Activated CD4-positive, alpha-beta T cell treated with anti-CD3 and anti-CD28 coated beads, Interleukin-2, amount 10 ng/mL, durations not matched to agents 24 days and 14 days (primary cell): ENCODE measurements around the gene SGCE. TPM values are rescaled to one million over a fixed set of nuclear protein-coding genes. Genes with fewer than 3 reads are reported as not detected.
"Not testable (repeated sequence)": the region's sequence is repeated elsewhere in the genome, so short reads cannot be mapped to it uniquely, and the experiment has no call there.

Source experiments
- DNase-seq: peaks from one replicate; pipeline ENCODE4 v3.0.0; 2022
- H3K27ac Mint-ChIP-seq: one replicate; pipeline ENCODE4 v1.8.0; 2022; ENCODE audit warnings: mild to moderate bottlenecking, mixed read lengths
- H3K27me3 Mint-ChIP-seq: one replicate; pipeline ENCODE4 v1.8.0; 2022; ENCODE audit warnings: mixed read lengths
- H3K36me3 Mint-ChIP-seq: one replicate; pipeline ENCODE4 v1.8.0; 2022; ENCODE audit warnings: low read depth, mild to moderate bottlenecking, mixed read lengths
- H3K4me1 Mint-ChIP-seq: one replicate; pipeline ENCODE4 v1.8.0; 2021; ENCODE audit warnings: mixed read lengths
- H3K4me3 Mint-ChIP-seq: one replicate; pipeline ENCODE4 v1.8.0; 2022; ENCODE audit warnings: mild to moderate bottlenecking, moderate library complexity, mixed read lengths
- H3K9me3 Mint-ChIP-seq: one replicate; pipeline ENCODE4 v1.8.0; 2021; ENCODE audit warnings: mixed read lengths
- intact Hi-C: fragments of 100-400 bp; cut with micrococcal nuclease; formaldehyde crosslinking; loops from one replicate; pipeline ENCODE4 v1.15.1; 2023
- total RNA-seq: library from RNA; stranded (reverse); gene quantifications from 2 replicates; pipeline ENCODE4 v1.2.3, GENCODE V29; 2022

SGCE gene, protein sequence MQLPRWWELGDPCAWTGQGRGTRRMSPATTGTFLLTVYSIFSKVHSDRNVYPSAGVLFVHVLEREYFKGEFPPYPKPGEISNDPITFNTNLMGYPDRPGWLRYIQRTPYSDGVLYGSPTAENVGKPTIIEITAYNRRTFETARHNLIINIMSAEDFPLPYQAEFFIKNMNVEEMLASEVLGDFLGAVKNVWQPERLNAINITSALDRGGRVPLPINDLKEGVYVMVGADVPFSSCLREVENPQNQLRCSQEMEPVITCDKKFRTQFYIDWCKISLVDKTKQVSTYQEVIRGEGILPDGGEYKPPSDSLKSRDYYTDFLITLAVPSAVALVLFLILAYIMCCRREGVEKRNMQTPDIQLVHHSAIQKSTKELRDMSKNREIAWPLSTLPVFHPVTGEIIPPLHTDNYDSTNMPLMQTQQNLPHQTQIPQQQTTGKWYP
- 0.38 TPM in 1 of 2 replicates, not detected in the other for total RNA-seq

DNA sequence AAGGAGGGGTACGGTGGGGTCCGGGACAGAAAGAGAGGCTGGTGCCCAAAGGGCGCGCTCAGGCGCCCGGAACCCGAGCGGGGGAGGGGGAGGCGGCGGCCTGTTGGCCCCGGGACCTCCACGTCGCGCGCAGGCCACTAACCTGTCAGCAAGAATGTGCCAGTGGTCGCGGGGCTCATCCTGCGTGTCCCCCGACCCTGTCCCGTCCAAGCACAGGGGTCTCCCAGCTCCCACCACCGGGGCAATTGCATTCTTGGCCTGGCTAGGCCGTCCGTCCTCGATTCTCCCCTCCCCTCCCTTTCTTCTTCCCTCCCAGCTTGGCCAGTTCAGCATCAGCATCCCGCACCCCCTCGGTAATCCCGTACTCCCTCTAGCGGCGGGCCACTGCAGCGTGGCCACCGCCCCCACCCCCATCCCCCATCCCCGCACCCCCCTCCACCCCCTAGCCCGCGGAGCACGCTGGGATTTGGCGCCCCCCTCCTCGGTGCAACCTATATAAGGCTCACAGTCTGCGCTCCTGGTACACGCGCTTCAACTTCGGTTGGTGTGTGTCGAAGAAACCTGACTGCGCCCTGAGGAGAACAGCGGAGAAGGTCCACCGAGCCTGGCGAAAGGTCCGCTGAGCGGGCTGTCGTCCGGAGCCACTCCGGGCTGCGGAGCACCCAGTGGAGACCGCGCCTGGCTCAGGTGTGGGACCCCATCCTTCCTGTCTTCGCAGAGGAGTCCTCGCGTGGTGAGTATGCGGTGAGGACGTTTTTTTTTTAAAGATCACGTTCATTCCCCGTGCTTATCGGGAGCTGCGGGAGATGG is at the start of gene SGCE:
Gene SGCE (minus strand): TSS at position 286 of the 810 bp plus-strand sequence. CDS start 35 bp downstream, at position 251.
- H3K36me3 Mint-ChIP-seq = no peaks in the 10 kb centered on the region
- H3K4me3 Mint-ChIP-seq = peak within 1 kb of the TSS; percentile 82
- no peak within 1 kb of the TSS for H3K27ac Mint-ChIP-seq
- intact Hi-C loops = loop anchor here (2.0 to 5.0 kb wide), 4 partner anchors 207 to 654 kb away; partner anchors contain the start of genes BET1, COL1A2 and PPP1R9A
- peaks cover 15% of the 10 kb centered on the region for H3K4me1 Mint-ChIP-seq
- H3K9me3 Mint-ChIP-seq = no peaks in the 10 kb centered on the region
- H3K27me3 Mint-ChIP-seq = peaks cover 36% of the 10 kb centered on the region
- peak; percentile 75 for DNase-seq

GRCh38 chr7:94705155-94706021 is 49.5 kb upstream of the SGCE start:
- H3K4me1 Mint-ChIP-seq, DNase-seq, H3K27ac Mint-ChIP-seq, H3K36me3 Mint-ChIP-seq, H3K9me3 Mint-ChIP-seq, intact Hi-C loops, H3K4me3 Mint-ChIP-seq, H3K27me3 Mint-ChIP-seq: not testable (repeated sequence)

GRCh38 chr7:94701555-94701973 is 45.6 kb upstream of the SGCE start:
- no peak for DNase-seq
- H3K9me3 Mint-ChIP-seq = no peaks in the 10 kb centered on the region
- intact Hi-C loops = no loop called here
- H3K4me1 Mint-ChIP-seq = no peaks in the 10 kb centered on the region
- H3K4me3 Mint-ChIP-seq = no peak overlapping the region
- H3K27ac Mint-ChIP-seq = no peak overlapping the region
- H3K36me3 Mint-ChIP-seq = no peaks in the 10 kb centered on the region
- H3K27me3 Mint-ChIP-seq = no peaks in the 10 kb centered on the region

DNA sequence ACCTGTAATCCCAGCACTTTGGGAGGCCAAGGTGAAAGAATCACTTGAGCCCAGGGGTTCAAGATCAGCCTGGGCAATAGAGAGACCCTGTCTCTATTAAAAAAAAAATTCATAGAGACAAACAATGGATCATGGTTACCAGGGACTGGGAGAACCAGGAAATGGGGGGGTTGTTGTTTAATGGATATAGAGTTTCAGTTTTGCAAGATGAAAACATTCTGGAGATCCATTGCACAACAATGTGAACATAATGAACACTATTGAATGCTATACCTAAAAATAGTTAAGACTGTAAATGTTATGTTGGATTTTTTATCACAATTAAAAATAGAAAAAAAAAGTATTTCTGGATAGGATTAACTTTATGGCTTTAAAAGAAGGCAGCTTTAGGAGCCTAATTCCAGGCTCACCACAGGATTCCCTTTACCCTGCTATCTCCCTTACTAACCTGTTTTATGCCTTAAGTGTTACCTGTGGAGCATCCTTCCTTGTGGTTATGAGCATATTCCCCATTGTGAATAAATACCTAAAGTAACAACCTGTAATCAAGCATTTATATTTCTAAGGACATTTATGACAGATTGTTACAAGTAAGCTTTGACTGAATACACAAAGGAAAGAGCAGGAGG is 45.1 kb upstream of the SGCE start:
- Mint-ChIP-seq H3K36me3 (no peaks in the 10 kb centered on the region), H3K4me1 (no peaks in the 10 kb centered on the region), H3K27ac (no peak overlapping the region), H3K9me3 (no peaks in the 10 kb centered on the region), H3K4me3 (no peak overlapping the region), H3K27me3 (no peaks in the 10 kb centered on the region)
- DNase-seq = no peak
- intact Hi-C loops = no loop called here

GRCh38 chr7:94698275-94698674 is 42.3 kb upstream of the SGCE start:
- intact Hi-C loops = no loop called here
- Mint-ChIP-seq H3K27ac (no peak overlapping the region), H3K9me3 (no peaks in the 10 kb centered on the region), H3K27me3 (no peaks in the 10 kb centered on the region), H3K4me1 (no peaks in the 10 kb centered on the region), H3K4me3 (no peak overlapping the region), H3K36me3 (no peaks in the 10 kb centered on the region)
- DNase-seq = no peak

GRCh38 chr7:94697035-94697974 is 41.4 kb upstream of the SGCE start:
- no peaks in the 10 kb centered on the region for H3K9me3 Mint-ChIP-seq
- no peak overlapping the region for H3K27ac Mint-ChIP-seq
- H3K27me3 Mint-ChIP-seq = no peaks in the 10 kb centered on the region
- no peaks in the 10 kb centered on the region for H3K4me1 Mint-ChIP-seq
- DNase-seq = no peak
- no peaks in the 10 kb centered on the region for H3K36me3 Mint-ChIP-seq
- H3K4me3 Mint-ChIP-seq = no peak overlapping the region
- intact Hi-C loops = no loop called here

DNA sequence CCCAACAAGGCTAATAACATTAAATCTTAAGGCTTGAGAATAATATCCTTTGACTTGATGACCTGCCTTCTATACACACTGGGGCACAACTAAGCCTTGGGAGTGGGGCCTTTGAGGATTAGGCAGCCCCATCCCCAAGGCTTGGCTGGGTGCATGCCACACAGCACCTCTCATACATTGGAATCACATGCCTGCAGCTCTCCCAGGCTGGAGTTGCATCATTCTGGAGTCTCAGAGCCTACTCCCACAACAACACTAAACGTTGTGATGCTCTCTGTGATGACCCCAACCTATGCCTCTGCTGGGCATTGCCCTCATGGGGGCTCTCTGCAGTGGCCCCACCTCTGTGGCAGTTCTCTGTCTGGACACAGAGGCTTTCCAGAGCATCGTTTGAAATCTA is 31.9 kb upstream of the SGCE start:
- H3K4me3 Mint-ChIP-seq = no peak overlapping the region
- no peaks in the 10 kb centered on the region for H3K27me3 Mint-ChIP-seq
- no peaks in the 10 kb centered on the region for H3K9me3 Mint-ChIP-seq
- intact Hi-C loops = no loop called here
- no peaks in the 10 kb centered on the region for H3K36me3 Mint-ChIP-seq
- no peak for DNase-seq
- no peak overlapping the region for H3K27ac Mint-ChIP-seq
- no peaks in the 10 kb centered on the region for H3K4me1 Mint-ChIP-seq

DNA sequence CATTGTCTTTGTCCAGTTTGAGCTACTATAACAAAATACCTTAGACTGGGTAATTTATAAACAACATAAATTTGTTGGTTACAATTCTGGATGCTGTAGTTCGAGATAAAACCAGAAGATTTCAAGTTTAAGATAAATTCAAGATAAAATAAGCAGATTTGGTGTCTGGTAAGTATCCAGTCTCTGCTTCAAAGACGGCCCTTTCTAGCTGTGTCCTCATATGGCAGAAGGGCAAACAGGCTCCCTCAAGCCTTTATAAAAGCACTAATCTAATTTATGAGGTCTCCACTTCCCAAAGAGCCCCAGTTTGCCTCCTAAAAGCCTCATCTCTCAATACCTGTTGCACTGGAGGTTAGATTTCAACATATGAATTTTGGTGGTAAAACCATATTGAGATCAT is 31.1 kb upstream of the SGCE start:
- intact Hi-C loops = no loop called here
- H3K9me3 Mint-ChIP-seq = no peaks in the 10 kb centered on the region
- DNase-seq = no peak
- no peaks in the 10 kb centered on the region for H3K36me3 Mint-ChIP-seq
- no peaks in the 10 kb centered on the region for H3K4me1 Mint-ChIP-seq
- H3K27ac Mint-ChIP-seq = no peak overlapping the region
- no peaks in the 10 kb centered on the region for H3K27me3 Mint-ChIP-seq
- no peak overlapping the region for H3K4me3 Mint-ChIP-seq

DNA sequence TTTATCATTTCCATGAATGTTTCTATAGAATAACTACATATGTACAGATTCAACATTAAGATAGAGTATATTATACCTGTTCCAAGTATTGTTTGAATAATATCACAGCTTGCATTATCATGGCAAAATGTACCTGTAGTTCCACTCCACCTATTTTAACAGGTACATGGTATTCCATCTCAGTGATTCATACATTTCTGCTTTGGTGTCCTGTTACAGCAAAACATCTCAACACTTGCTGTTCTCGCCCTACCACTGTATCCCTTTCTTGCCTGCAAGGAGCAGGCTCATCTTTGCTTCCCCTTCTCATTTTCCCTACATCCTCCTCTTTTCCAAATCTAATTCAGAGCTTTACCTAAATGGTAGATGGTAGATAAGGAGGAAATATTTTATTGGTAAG is 27.1 kb upstream of the SGCE start:
- no peak overlapping the region for H3K4me3 Mint-ChIP-seq
- DNase-seq = no peak
- no peaks in the 10 kb centered on the region for H3K4me1 Mint-ChIP-seq
- intact Hi-C loops = no loop called here
- H3K27me3 Mint-ChIP-seq = no peaks in the 10 kb centered on the region
- H3K27ac Mint-ChIP-seq = no peak overlapping the region
- H3K9me3 Mint-ChIP-seq = no peaks in the 10 kb centered on the region
- no peaks in the 10 kb centered on the region for H3K36me3 Mint-ChIP-seq

DNA sequence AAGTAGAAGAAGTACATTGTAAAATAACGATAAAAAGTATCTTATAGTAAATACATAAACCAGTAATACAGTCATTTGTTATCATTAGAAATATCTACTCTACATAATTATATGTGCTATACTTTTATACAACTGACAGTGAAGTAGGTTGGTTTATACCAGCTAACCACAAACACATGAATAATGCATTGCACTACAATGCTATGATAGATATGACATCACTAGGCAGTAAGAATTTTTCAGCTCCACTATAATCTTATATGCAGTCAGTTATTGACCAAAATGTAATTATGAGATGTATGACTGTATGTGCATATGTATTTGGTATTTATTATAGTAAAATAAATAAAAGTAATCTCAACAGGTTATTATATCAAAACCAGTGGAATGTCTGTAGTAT is 23.4 kb upstream of the SGCE start:
- H3K27ac Mint-ChIP-seq = no peak overlapping the region
- no peaks in the 10 kb centered on the region for H3K9me3 Mint-ChIP-seq
- H3K36me3 Mint-ChIP-seq = no peaks in the 10 kb centered on the region
- H3K4me3 Mint-ChIP-seq = no peak overlapping the region
- H3K27me3 Mint-ChIP-seq = peaks cover 2% of the 10 kb centered on the region
- no peaks in the 10 kb centered on the region for H3K4me1 Mint-ChIP-seq
- intact Hi-C loops = no loop called here
- no peak for DNase-seq

GRCh38 chr7:94676431-94676830 is 20.5 kb upstream of the SGCE start:
- DNase-seq = no peak
- H3K9me3 Mint-ChIP-seq = no peaks in the 10 kb centered on the region
- intact Hi-C loops = no loop called here
- no peak overlapping the region for H3K4me3 Mint-ChIP-seq
- no peak overlapping the region for H3K27ac Mint-ChIP-seq
- peaks cover 2% of the 10 kb centered on the region for H3K27me3 Mint-ChIP-seq
- H3K36me3 Mint-ChIP-seq = no peaks in the 10 kb centered on the region
- H3K4me1 Mint-ChIP-seq = no peaks in the 10 kb centered on the region

GRCh38 chr7:94675356-94675755 is 19.4 kb upstream of the SGCE start:
- H3K9me3 Mint-ChIP-seq = no peaks in the 10 kb centered on the region
- H3K4me1 Mint-ChIP-seq = no peaks in the 10 kb centered on the region
- peaks cover 2% of the 10 kb centered on the region for H3K27me3 Mint-ChIP-seq
- intact Hi-C loops = no loop called here
- no peak overlapping the region for H3K27ac Mint-ChIP-seq
- DNase-seq = no peak
- no peaks in the 10 kb centered on the region for H3K36me3 Mint-ChIP-seq
- no peak overlapping the region for H3K4me3 Mint-ChIP-seq
